Muscle of back (tissue), 11 donors: ENCODE data around the gene LCMT2. TPM values are rescaled to one million over a fixed set of nuclear protein-coding genes. Genes with fewer than 3 reads are reported as not detected.
"Not testable (repeated sequence)": the region's sequence is repeated elsewhere in the genome, so short reads cannot be mapped to it uniquely, and the experiment has no call there.

ENCODE experiments used
- DNase-seq, 3 donors: peaks; one replicate each; pipeline versions ENCODE4 v3.0.0 to v3.0.0-alpha.2; 2013
- polyA plus RNA-seq, 10 donors: library from polyadenylated mRNA; unstranded; fragments of 120-200 nt; gene quantifications; one replicate each; pipeline ENCODE4 v1.2.1, GENCODE V29; 2013; ENCODE audit not compliant: insufficient read length in 10 of 10

LCMT2 gene
- polyA plus RNA-seq, 10 donors: 5.2 to 8.5 (median 7.0) TPM

DNA sequence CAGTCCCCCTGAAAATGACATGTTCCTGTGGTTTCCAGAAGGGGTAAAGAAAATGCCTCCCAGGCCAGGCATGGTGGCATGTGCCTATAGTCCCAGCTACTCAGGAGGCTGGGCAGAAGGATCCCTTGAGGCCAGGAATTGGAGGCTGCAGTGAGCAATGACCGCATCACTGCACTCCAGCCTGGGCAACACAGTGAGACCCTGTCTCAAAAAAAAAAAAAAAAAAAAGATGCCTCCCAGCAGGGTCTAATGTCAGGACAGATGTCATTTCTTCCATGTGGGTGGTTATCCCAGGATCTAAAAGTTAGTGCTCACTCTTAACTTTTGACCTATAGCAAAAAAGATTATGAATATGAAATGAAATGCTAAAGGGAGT is 13.4 kb downstream of the LCMT2 start:
- DNase-seq: no peak

DNA sequence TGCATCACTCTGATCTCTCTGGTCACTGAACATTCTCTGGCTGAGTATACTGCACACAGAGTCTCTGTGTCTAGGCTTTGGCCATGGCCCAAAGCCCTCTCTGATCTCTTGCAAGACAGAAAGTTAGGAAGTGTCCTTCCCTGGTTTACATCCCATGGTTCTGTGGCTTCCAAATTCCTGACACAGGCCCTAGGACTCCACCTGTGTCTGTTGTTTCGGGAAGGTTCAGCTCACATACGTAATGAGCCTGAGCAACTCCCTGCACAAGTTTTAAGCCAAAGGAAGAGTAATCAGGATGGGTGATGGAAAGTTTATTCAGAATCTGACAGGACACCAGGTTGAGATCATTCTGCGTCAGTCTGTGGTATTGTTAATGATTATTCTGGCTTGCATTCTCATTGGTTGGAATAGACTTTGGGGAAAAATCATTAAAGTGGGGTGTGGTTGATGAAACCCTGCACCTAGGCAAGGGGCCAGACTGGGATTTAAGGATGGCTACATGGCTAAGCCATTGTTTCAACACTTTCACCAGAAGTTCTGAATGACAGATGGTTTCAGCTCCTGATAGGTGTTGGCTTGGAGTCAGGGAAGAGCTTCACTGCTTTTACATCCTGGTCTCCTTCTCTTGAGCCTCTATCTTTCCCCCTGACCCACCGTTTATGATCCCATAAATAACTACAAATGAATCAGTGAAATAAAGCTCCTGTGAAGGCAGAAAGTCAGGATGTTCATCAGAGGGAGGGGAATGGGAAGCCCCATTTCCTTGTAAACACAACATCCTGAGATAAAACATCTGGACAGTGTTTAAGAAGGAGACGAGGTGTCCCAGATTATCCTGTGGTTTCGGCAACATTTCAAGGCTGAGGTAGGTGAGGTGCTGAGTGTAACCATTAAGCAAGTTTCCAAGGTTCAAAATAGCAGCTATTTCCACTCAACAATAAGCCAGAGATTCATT is 14.1 kb downstream of the LCMT2 start:
- DNase-seq: peak in 1 of 3 donors; percentile 42

DNA sequence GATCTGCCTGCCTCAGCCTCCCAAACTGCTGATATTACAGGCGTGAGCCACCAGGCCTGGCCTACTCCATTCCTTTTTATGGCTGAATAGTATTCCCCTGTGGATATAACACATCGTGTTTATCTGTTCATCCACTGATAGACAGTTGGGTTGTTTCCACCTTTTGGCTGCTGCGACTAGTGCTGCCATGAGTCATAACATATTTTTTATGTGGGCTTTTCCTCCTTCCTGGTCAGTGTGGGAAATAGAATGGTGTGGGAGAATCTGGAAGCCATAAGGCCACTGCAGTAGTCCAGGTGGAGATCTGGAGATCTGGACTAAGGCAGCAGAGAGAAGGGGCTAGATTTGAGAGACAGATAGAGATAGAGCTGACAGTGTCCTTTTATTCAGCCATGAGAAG is 16.2 kb downstream of the LCMT2 start:
- DNase-seq: no peak

DNA sequence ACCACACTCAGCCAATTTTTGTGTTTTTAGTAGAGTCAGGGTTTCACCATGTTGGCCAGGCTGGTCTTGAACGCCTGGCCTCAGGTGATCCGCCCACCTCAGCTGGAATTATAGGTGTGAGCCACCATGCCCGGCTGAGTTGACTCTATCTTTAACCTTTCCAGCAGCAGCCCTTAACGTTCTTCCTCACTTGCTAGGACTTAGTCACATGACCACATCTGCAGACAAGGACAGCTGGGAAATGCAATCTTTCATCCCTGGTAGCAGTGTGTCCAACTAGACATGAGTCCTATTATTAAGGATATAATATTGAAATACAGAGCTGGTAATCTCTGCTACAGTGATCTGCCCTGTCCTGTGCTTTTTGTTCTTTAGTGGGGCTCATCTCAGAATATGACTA is 18.0 kb downstream of the LCMT2 start:
- DNase-seq: no peak

DNA sequence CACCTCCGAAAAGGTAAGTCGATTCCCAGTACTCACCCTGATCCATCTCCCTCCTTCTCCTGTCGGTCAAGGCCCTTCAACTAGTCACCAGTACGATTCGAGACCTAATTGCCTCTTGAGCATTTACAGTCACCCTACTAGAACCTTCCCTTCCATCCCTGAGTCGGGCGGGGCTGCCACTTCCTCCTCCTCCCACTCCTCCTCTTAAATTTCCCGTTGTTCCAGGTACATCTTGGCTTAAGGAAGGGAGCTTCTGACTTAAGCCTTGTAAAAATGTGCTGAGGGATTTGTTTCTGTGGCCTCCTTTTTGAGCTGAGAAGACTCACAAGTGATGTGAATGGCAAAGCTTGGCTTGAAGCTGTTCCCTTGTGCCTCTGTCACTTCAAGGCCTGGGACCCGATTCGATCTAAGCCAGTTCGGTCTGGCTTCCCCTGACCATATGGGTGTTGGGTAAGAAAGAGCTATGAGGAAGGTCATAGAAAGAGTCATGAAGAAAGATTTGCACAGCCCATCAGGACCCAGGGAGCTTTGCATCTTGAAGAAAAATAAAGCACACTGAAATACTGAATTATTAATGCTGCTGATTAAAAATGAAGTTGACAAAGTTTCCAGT is 28.1 kb downstream of the LCMT2 start, which contains the start of gene TGM7:
TSS of gene TGM7 (minus strand) at position 51 of the 613 bp plus-strand sequence.
- no peak for DNase-seq

DNA sequence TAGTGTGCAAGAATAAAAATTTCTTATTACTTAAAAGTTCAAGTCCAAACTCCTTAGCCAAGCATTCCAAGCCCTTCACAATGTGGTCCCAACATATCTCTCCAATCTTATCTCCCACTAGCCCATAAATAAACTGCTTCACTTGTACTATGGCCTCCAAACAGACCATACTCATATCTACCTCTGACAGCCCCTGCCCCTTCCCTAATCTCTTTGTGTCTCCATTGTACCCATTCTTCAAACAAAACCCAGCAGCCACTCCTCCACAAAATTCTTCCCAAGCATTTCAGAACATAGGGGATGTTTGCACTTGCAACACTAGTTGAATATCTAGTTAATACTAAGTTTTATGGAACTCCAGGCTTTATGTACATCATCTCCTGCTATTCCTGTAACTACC is 30.5 kb downstream of the LCMT2 start:
- DNase-seq: no peak

DNA sequence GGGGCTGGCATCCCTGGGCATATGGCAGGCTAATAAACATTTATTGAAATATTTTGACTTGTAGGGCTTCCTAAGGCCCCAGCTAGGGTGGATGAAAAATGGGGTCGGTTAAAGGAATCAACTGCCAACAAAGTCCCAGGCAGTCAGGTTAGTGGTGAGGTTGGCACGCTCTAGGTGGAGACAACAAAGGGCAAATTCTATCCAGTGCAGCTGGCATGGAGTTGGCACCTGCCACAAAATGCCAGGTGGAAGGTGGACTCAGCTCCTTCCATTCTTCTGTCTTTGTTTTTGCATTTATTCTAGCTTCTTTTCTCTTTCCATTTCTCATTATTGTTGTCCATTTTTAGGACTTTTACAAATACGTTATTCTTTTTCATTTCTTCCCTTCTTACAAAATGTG is 31.0 kb downstream of the LCMT2 start:
- DNase-seq: no peak

DNA sequence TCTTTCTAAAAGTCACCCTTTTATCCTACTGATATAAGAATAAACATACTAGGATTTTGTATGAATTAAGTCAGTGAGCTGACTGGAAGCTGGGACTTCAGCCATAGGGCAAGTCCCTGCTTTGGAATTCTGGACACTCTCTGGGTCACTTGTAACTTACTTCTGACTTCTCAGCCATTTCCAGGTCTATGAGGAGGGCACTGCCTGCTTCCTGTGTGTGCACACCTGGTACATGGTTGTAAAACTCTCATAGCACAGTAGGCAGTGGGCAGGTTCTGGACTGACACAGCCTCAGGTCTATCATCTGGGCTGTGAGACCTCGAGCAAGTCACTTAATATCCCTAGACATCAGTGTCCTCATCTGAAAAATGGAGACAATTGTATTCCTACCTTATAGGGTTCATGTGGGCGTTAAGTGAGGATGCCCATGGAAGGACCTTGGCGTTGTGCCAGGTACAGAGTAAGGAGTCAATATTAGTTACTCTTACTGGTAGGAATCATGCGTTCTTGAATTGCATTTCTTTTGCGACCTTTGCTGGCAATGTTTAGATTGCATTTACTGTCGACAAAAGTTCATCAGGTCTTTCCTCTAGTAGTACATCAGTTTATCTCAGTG is 36.2 kb downstream of the LCMT2 start:
- no peak for DNase-seq

DNA sequence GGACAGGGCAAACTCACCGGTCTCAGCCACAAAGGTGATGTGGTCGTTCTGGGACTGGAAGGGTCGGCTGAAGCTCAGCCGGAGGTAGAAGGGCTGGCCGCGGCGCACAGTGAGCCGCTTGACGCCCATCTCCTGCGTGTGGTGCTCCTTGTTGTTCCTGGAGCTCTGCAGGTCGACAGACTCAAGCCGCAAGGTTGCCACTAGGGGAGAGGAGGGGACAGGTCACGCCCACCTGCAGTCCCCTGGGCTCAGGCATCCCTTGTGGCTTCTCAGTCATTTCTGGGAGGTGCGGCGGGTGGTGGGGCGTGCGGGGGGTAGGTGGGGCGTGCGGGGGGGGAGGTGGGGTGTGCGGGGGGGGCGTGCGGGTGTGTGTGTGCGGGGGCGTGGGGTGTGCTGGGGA is 36.9 kb downstream of the LCMT2 start:
- no peak for DNase-seq

DNA sequence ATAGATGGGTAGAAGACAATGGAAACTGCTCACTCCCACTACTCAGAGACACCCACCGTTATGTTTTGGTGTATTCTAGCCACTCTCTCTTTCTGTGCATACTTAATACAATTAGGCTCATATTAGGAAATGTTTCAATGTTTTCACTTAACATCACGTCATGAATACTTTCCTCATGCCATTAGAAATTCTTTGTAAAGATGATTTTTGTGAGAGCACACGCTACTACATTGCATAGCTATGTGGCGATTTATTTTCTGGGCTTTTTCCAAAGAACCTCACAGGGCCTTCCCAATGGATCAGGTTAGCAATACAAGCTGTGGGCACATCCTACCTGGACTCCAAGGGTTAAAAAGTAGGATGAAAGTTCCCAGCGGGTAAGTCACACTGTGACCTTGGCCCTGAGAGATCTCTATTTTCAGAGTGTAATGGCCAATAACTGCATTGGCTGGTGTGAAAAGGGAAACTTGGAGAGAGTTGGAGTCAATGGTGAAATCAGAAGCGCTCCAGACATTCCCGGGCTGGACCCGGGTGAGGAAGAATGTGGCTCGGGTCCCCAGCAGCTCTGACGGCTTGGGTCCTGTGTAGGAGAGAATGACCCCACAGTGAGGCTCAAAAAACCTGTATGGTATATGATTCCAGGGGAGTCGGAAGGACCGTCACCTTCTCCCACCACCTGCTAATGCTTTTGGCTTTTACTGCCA is 37.8 kb downstream of the LCMT2 start:
- peak in 2 of 3 donors; percentile 21 to 36 for DNase-seq

DNA sequence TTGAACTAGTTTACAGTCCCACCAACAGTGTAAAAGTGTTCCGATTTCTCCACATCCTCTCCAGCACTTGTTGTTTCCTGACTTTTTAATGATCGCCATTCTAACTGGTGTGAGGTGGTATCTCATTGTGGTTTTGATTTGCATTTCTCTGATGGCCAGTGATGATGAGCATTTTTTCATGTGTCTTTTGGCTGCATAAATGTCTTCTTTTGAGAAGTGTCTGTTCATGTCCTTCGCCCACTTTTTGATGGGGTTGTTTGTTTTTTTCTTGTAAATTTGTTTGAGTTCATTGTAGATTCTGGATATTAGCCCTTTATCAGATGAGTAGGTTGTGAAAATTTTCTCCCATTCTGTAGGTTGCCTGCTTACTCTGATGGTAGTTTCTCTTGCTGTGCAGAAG is 40.7 kb downstream of the LCMT2 start:
- DNase-seq: not testable (repeated sequence)

DNA sequence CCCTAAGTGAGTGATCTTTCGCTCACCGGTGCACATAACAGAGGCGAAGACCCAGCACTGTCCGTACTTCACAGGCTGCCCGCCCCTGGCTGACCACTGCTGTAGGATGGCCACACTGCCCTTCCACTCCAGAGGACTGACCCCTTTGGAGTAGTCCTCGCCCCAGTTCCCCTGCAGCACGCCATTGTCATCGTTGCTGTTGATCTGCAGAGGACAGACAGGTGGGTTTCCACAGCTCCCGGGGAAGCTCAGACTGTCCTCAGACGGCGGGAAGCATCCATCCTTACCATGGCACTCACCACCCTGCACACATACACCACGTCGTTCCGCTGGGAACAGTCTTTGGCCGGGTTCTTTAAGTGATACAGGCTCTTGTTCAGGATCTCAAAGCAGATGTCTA is 43.1 kb downstream of the LCMT2 start:
- no peak for DNase-seq

DNA sequence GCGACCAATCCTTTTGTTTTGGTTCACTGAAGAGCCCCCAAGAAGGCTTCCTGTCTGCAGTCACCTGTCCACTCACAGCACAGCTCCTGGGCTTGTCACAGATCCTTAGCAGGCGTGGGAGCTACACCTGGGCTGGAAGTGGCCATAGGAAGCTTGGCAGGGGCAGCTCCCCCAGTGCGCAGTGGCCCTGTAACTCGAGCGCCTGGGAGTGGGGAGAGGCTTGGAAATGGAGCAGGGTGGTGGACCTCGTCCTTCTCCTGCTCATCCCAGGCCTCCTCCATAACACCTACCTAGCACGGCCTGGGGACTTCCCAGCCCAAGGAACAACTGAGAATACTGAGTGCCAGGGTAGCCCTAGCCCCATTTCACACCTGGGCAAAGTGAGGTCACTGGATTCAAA is 44.3 kb downstream of the LCMT2 start:
- no peak for DNase-seq

DNA sequence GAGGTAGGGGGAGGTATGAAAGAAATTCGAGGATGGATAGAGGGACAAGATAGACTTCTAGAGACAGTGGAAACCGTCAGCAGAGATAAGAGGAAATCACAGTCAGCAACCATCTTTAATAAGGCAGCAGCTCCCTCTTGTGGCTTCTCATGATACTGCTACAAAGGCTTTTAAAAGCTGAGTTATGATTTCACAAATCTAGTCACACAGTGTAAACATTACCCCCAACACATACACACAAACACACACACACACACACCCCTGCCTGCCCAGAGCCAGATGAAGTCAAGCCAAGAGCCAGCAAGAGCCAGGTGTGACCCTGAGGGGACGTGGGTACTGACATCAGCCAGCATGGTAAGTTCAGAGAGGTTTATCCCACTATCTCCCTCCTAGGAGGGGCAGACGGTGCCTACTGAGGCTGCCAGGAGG is 44.8 kb downstream of the LCMT2 start:
- DNase-seq: peak; percentile 55 to 79 (median 74)

DNA sequence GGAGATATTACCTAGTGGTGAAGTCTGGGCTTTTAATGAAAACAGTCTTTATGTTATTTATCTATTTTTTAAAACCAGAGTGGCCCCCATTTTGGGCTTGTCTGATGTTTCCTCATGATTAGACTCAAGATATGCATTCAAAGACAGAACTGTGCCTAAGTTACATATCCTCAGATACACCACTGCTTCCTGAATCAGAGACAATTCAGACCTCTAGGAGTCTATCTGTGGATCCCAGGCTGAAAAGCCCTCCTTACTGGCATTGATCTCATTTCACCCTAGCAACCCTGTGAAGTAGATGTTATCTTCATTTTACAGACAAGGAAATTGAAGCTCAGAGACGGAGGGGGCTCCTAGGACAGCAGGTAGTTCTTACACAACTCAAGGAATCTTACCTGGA is 46.8 kb downstream of the LCMT2 start:
- no peak for DNase-seq

DNA sequence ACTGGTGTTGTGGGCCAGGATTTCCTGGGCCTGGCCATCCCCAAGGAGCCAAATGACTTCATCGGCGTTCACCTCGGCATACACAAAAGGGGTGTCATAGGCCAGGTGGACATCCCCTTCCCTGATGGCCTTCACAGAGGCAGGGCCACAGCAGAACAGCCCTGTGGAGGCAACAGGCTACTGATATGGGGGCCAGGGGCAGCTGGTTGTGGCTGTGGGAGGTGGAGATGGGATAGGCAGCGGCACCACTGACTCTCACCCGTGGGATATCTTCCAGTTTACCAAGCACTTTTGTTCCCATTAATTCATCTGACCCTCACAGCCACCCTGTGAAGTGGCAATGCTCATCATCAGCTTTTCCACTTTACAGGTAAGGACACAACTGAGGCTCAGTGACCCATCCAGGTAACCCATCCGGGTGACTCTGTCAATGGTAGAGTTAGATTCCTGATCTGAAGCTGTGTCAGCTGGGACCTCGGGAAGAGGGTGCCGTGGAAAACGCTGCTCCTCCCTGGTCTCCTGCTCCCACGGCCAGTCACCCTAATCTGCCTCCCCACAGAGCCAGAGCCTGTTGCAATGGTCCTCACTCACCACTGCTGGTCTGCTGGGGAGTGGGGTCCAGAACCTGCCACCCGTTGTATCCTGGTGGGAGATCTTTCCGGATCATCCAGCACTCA is 48.3 kb downstream of the LCMT2 start:
- DNase-seq: no peak

DNA sequence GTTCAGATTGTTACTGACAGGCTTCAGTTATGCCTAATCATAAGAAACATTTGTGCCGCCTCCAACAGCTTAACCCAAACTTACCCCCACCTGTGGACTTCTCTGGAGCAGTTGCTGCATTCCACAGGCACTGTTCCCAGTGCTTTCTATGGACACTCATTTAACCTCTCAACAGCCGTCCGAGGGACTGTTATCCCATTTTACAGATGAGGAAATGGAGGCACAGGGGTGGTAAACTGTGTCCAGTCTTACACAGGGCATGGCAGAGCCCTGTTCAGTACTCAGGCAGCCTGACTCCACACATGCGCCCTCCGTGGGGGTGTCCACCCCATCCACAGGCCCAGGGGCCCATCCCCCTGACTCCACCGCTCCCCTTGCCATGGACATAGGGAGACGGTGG is 49.4 kb downstream of the LCMT2 start:
- DNase-seq: no peak

DNA sequence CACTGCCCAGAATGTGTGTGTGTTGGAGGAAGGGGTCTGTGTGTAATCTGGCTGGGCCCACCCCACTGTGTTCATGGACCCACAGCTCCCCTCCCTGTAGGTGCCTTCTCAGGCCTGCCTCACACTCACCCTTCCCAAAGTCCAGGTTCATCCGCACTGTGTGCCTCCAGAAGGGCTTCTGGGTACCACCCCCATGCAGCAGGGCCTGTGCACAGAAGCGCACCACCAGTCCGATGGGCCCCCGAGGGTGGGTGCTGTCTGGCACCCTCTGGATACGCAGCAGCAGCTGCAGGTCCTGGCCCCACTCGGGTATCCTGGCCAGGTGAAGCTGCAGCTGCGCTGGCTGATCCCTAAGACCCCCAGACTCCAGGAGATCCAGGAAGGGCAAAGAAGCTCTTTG is 50.9 kb downstream of the LCMT2 start:
- DNase-seq: no peak

DNA sequence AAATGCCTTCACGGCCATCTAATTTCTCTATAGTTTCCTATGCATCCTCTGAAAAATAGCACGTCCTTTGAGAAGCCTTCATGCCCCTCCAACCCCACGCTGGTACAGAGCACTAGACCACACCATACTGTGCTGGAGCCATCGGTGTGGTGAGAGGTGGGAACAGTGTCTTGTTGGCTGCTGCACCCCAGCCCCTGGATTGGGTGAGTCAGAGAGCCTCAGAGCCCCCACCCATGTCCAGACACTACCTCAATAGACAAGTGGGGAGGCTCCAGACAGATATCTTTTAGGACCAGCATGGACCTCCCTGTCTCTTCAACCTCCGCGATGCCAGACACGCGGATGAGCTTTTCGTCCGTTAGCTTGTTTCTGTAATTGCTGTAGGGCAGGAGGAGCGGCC is 51.5 kb downstream of the LCMT2 start:
- no peak for DNase-seq

DNA sequence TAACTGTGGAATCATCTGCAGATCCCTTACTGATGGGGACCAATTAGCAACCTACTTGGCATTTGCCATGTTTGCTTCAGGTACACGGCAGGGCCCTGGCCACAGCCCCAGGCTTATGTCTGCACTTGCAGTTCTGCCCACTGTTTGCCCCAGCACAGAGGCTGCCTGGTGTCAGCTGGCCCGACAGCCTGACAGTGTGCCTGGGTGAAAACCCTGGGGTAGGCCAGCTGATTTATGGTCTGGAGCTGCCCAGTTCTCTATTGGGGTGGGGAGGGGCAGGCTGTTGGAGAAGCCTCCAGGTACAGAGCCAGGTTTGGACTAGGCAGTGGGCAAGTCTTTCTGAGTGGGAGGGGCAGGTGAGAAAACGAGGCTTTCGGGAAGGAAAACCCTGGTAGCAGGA is 52.5 kb downstream of the LCMT2 start:
- no peak for DNase-seq

DNA sequence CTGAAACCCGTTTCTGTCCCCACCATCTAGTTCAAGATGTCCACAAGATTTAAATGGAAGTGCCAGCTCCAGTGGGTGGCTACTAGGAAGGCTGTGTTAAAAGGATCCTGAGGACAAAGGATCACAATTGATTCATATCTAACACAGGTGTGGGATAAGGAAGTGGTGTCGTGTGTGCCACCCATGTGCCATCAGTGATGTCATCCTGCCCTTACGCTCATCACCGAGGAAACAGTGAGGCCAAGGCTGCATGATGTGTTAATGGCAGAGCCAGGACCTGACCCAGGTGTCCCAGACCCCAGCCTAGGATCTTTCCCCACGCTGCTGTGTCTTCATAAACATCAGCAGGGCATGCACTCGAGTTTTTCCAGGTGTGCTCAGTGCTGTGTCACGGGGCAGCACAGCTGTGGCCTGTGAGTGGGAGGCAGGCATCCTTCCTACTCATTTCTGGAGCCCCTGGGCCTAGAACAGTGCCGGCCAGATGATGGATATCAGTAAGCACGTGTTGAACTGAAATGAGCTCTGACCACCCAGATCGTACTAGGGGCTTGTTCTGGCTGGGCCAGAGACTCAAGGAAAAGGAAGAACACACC is 53.0 kb downstream of the LCMT2 start:
- DNase-seq: no peak
